Gastroesophageal sphincter (tissue), 3 donors: ENCODE measurements around the gene FCN1.

Source experiments
- CTCF ChIP-seq, 4 experiments: fragments of 200-600 bp in 2 of 4; fragments of 450-650 bp in 2 of 4; sonication (generic) in 1 of 4; IDR thresholded peaks; one replicate each; pipeline ENCODE4 v1.5.1; 2017 to 2019; ENCODE audit warnings: antibody characterized with exemption in 4 of 4, mild to moderate bottlenecking in 2 of 4, moderate library complexity in 2 of 4
- EP300 ChIP-seq: sonication (generic); formaldehyde crosslinking; IDR thresholded peaks from one replicate; pipeline ENCODE4 v1.6.1; 2017; ENCODE audit warnings: antibody characterized with exemption, mild to moderate bottlenecking
- POLR2A ChIP-seq, 2 donors: fragments of 450-650 bp; IDR thresholded peaks; one replicate each; pipeline ENCODE4 v1.6.1; 2017; ENCODE audit warnings: antibody characterized with exemption in 2 of 2, mild to moderate bottlenecking in 2 of 2, moderate library complexity in 1 of 2

DNA sequence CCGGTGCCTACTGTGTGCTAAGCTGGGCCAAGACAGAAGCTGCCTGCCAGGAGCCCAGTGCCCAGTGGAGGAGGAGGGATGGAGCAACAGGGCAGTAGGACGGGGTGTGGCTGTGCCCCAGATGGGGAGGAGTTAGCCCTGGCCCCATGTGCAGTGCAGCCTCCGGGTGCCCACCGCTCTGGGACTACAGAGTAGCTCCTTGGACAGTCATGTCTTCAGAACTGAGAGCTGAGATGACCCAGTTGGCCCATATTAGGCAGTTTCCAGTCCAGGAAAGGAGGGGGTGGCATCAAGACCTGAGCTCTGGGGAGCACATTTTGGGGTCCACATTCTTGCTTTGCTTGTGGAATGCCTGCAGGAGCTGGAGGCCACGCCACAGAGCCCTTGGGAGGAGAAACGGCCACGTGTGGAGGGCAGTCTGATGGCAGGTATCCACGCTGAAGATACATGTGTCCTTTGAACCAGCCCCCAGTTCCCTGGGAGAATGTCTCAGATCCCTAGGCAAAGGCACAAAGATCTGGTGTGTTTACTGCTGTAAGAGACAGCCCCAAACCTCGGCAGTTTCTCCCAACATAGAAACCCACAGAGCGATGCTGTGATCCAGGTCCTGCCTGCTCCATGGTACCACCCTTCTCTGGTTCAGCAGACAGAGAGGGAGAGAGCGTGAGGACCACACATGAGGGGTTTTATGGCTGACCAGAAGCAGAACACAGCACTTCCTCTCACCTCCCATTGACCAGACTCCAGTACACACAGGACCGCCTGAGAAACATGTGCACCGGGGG is 46.8 kb upstream of the FCN1 start:
- TF ChIP-seq CTCF (IDR thresholded peaks at IDR 0.05) (no peak), EP300 (no peak), POLR2A (IDR thresholded peaks at IDR 0.05) (no peak)
